ENCODE results near the gene RWDD4.

The RWDD4 gene

DNA sequence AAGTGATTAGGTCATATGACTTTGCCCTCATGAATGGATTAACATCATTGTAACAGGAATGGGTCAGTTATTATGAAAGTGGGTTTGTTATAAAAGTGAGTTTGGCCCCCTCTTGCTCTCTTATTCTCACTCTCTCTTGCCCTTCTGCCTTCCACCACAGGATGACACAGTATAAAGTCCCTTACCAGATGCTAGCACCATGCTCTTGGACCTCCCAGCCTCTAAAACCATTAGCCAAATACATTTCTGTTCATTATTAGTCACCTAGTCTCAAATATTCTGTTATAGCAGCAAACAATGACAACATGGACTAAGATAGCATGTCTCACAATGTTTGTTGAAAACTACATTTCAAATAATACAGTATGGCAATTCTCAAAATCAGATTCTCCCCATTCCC, 59.7 kb downstream of the RWDD4 start:
- no peak for DNase-seq

DNA sequence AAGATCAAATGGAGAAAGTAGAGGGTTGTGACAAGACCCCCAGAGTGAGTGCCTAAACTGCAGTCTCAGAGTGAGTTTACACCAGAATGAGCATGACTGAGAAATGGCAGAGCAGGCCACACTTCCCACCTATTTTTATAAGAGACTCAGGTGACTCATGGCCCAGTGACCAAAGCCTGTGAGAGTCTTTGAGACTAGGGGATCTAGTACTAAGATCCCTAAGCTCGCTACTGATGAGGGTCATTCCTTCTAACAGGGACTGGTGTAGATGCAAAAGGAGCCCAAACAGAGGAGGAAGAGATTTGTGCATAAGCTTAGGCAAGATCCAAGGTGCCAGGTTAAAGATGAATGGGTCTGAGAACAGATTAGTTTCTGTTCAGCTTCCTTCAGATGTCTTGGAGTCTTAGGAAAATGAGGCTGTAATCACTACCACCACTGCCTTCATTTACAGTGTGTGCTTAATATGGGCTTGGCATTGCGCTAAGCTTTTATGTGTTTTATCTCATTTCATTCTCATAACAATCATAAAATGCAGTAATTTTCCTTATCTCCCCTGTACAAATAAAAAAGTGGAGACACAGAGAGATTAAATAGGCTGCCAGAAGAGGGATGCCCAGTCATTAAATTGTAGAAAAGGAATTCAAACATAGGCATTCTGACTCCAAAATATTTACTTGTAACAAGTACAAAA, 62.8 kb downstream of the RWDD4 start:
- DNase-seq: no peak

DNA sequence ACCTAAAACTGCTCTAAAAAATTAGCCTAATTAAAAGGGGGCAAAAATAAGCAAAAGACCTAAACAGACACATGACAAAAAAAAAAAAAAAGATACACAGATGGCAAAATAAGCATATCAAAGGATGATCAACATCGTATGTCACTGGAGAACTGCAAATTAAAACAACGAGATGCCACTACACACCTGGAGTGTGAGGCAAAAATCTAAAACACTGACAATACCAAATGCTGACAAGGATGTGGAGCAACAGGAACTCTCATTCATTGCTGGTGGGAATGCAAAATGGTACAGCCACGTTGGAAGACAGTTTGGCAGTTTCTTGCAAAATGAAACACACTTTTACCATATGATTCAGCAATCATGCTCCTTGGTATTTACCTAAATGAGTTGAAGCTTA, 64.2 kb downstream of the RWDD4 start:
- no peak for DNase-seq

DNA sequence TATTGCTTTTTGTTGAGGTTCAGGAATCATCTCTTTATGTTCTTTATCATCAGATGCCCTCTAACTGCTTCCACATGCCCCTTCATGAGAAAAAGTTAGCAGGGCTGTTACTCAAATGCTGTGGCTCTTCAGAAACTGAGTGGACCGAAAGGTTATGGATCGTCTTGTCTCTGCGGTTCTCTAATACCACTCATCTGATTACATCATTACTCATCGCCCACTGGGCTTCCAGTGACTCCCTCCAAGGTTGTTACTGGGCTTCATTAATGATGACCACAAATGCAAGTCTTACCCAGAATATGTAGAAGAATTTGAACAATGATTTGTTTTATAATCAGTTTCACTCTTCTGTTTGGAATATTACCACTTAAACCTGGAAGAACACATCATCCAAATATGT, 67.7 kb downstream of the RWDD4 start:
- DNase-seq: no peak
